Brain microvascular endothelial cell (primary cell): ENCODE data around the gene ALDOC.

Experiments
- DNase-seq: peaks from one replicate; pipeline ENCODE4 v3.0.0-alpha.2; 2020
- H3K27ac ChIP-seq: fragments of 250-450 bp; sonication (Bioruptor Pico); 2 replicates; pipeline ENCODE4 v1.5.1; 2020; ENCODE audit warnings: mild to moderate bottlenecking, moderate library complexity
- H3K27me3 ChIP-seq: fragments of 250-450 bp; sonication (Bioruptor Pico); replicated peaks from 2 replicates; pipeline ENCODE4 v1.5.1; 2020; ENCODE audit warnings: mild to moderate bottlenecking
- H3K36me3 ChIP-seq: fragments of 250-450 bp; sonication (Bioruptor Pico); replicated peaks from 2 replicates; pipeline ENCODE4 v1.5.1; 2020; ENCODE audit warnings: mild to moderate bottlenecking
- H3K4me3 ChIP-seq: 2 replicates; pipeline ENCODE4 v1.5.1; 2011; ENCODE audit warnings: low read depth, mild to moderate bottlenecking, control low read depth, low read length, moderate library complexity
- CTCF ChIP-seq: IDR thresholded peaks from 2 replicates; pipeline ENCODE4 v1.5.1; 2011; ENCODE audit warnings: low read depth, mild to moderate bottlenecking, moderate library complexity, low read length, control low read depth, inconsistent platforms; ENCODE audit errors: missing control alignments
- in situ Hi-C: cut with HindIII; loops from 2 replicates; pipeline ENCODE4 v1.10.0; 2017; ENCODE audit warnings: low sequenced_read_pairs, low pct_ligation_motif_present

The ALDOC gene

GRCh38 chr17:28524476-28525424 lies 51.9 kb downstream of the ALDOC start:
- DNase-seq: peak; percentile 35
- Histone ChIP-seq H3K4me3 (no peak overlapping the region), H3K36me3 (no peaks in the 10 kb centered on the region), H3K27me3 (peaks cover 2% of the 10 kb centered on the region), H3K27ac (no peak overlapping the region)
- in situ Hi-C loops: no loop called here
- TF ChIP-seq CTCF: no peak

- in situ Hi-C loops: no loop called here
Observed at GRCh38 chr17:28523876-28524275, 52.8 kb downstream of the ALDOC start.

GRCh38 chr17:28523186-28523585 lies 53.5 kb downstream of the ALDOC start:
- in situ Hi-C loops: no loop called here
- Histone ChIP-seq H3K27me3 (peaks cover 2% of the 10 kb centered on the region), H3K27ac (no peak overlapping the region), H3K36me3 (no peaks in the 10 kb centered on the region), H3K4me3 (no peak overlapping the region)
- TF ChIP-seq CTCF: no peak
- no peak for DNase-seq

More at GRCh38 chr17:28523876-28524275, 52.8 kb downstream of the ALDOC start:
- H3K27me3 ChIP-seq: peaks cover 2% of the 10 kb centered on the region
- no peak for TF ChIP-seq CTCF
- no peak overlapping the region for H3K4me3 ChIP-seq
- DNase-seq: no peak
- no peak overlapping the region for H3K27ac ChIP-seq
- H3K36me3 ChIP-seq: no peaks in the 10 kb centered on the region
